GM21786 (cell line): ENCODE data around the gene CPNE5.
"Not testable (repeated sequence)": the region's sequence is repeated elsewhere in the genome, so short reads cannot be mapped to it uniquely, and the experiment has no call there.

ENCODE experiments used
- ATAC-seq: cut with Tn5 transposase; IDR thresholded peaks from one replicate; pipeline ENCODE4 v1.9.1; 2021; ENCODE audit not compliant: unreplicated experiment

Gene CPNE5

GRCh38 chr6:36706339-36706738 lies 132.9 kb downstream of the CPNE5 start:
- ATAC-seq, result no peak

GRCh38 chr6:36704961-36705577 lies 134.2 kb downstream of the CPNE5 start:
- not testable (repeated sequence) for ATAC-seq

- ATAC-seq, result no peak
Measured at GRCh38 chr6:36703982-36704381, 135.3 kb downstream of the CPNE5 start.

GRCh38 chr6:36703081-36703606 lies 136.1 kb downstream of the CPNE5 start:
- ATAC-seq, result no peak

GRCh38 chr6:36702656-36703055 lies 136.6 kb downstream of the CPNE5 start:
- no peak for ATAC-seq

- ATAC-seq, result no peak
Measured at GRCh38 chr6:36701401-36701991, 137.7 kb downstream of the CPNE5 start.

- no peak for ATAC-seq
Measured at GRCh38 chr6:36700831-36701230, 138.4 kb downstream of the CPNE5 start.

GRCh38 chr6:36700071-36700812 lies 139.0 kb downstream of the CPNE5 start:
- no peak for ATAC-seq

- ATAC-seq, result no peak
Measured at GRCh38 chr6:36699348-36699747, 139.9 kb downstream of the CPNE5 start.

- ATAC-seq, result no peak
Measured at GRCh38 chr6:36698871-36699271, 140.4 kb downstream of the CPNE5 start.

GRCh38 chr6:36698196-36698595 lies 141.0 kb downstream of the CPNE5 start:
- no peak for ATAC-seq

- no peak for ATAC-seq
Measured at GRCh38 chr6:36697481-36697903, 141.8 kb downstream of the CPNE5 start, which contains the start of gene RAB44. Gene RAB44, plus strand, starts transcription at chr6:36697826. Its CDS starts 6,410 bp downstream, at chr6:36704236.

- ATAC-seq, result no peak
Measured at GRCh38 chr6:36695414-36695813, 143.8 kb downstream of the CPNE5 start.

- no peak for ATAC-seq
Measured at GRCh38 chr6:36694616-36695015, 144.6 kb downstream of the CPNE5 start.

- ATAC-seq, result no peak
Measured at GRCh38 chr6:36692861-36693702, 146.2 kb downstream of the CPNE5 start.

- ATAC-seq, result peak; percentile 49
Measured at GRCh38 chr6:36692220-36692619, 147.0 kb downstream of the CPNE5 start.

GRCh38 chr6:36691612-36692011 lies 147.6 kb downstream of the CPNE5 start:
- no peak for ATAC-seq

GRCh38 chr6:36691011-36691410 lies 148.2 kb downstream of the CPNE5 start:
- ATAC-seq, result no peak
